Endothelial cell of umbilical vein (primary cell): ENCODE results near the gene TSPAN10. TPM values are rescaled to one million over a fixed set of nuclear protein-coding genes. Genes with fewer than 3 reads are reported as not detected.

ENCODE experiments used
- BruUV-seq: library from RNA; stranded (reverse); fragments of 400-500 nt; replicated peaks from 2 replicates; lab custom pipeline; 2021; lab: Mats Ljungman, UMichigan
- CTCF ChIA-PET: fragments of 300-600, 350-600 bp; sonication (Branson Sonifier 250); formaldehyde crosslinking; loops from one replicate; lab custom pipeline; 2021; ENCODE audit warnings: antibody characterized with exemption, inconsistent platforms; lab: Charles Lee
- POLR2A ChIA-PET: fragments of 300-600, 350-600 bp; sonication (Branson Sonifier 250); formaldehyde crosslinking; loops from one replicate; lab custom pipeline; 2021; ENCODE audit warnings: antibody characterized with exemption, inconsistent platforms; lab: Charles Lee
- DNase-seq: peaks from one replicate; pipeline ENCODE4 v3.0.0-alpha.2; 2011; ENCODE audit warnings: low read depth, low spot score
- FAIRE-seq: peaks from 2 replicates; lab custom pipeline; 2011; peaks lifted over from hg19 to GRCh38; lab: Jason Lieb, UNC
- H2AFZ ChIP-seq: 2 replicates; pipeline ENCODE4 v1.6.0; 2012; ENCODE audit warnings: low read depth, low read length, control low read depth, inconsistent platforms
- H3K27ac ChIP-seq: 2 replicates; pipeline ENCODE4 v1.5.1; 2011; ENCODE audit warnings: low read depth, mild to moderate bottlenecking, control low read depth, low read length, moderate library complexity; ENCODE audit not compliant: insufficient read depth
- H3K27me3 ChIP-seq, 2 experiments: 2 replicates each; pipeline versions ENCODE4 v1.6.0 to v1.6.1; 2011; ENCODE audit warnings: low read length in 2 of 2, mixed read lengths in 1 of 2; ENCODE audit not compliant: control insufficient read depth in 2 of 2, insufficient read depth in 2 of 2
- H3K36me3 ChIP-seq, 2 experiments: 2 replicates in 1 of 2; 3 replicates in 1 of 2; pipeline ENCODE4 v1.5.1; 2011; ENCODE audit warnings: low read length in 2 of 2, mild to moderate bottlenecking in 1 of 2, moderate library complexity in 1 of 2; ENCODE audit not compliant: control insufficient read depth in 2 of 2, insufficient read depth in 2 of 2; ENCODE audit errors: extremely low read depth in 1 of 2
- H3K4me1 ChIP-seq: 3 replicates; pipeline ENCODE4 v1.5.1; 2011; ENCODE audit warnings: mild to moderate bottlenecking, low read length; ENCODE audit not compliant: control insufficient read depth, insufficient read depth; ENCODE audit errors: extremely low read depth
- H3K4me2 ChIP-seq: 2 replicates; pipeline ENCODE4 v1.6.1; 2011; ENCODE audit warnings: low read length, control low read depth, mixed read lengths; ENCODE audit not compliant: insufficient read depth
- H3K4me3 ChIP-seq, 3 experiments: fragments of 200-600 bp in 1 of 3; sonication (generic), shearing (Covaris generic) in 1 of 3; replicated peaks in 1 of 3; 2 replicates each; pipeline ENCODE4 v1.5.1; 2011 to 2016; ENCODE audit warnings: control low read depth in 3 of 3, low read length in 3 of 3, mild to moderate bottlenecking in 2 of 3, inconsistent platforms in 1 of 3, low read depth in 1 of 3, moderate library complexity in 1 of 3; ENCODE audit not compliant: insufficient read depth in 1 of 3
- H3K79me2 ChIP-seq: 2 replicates; pipeline ENCODE4 v1.6.0; 2012; ENCODE audit warnings: low read length, inconsistent platforms; ENCODE audit not compliant: control insufficient read depth, insufficient read depth
- H3K9ac ChIP-seq: replicated peaks from 2 replicates; pipeline ENCODE3; 2011; ENCODE audit warnings: low read length, control low read depth; ENCODE audit not compliant: insufficient read depth; ENCODE audit errors: extremely low read depth
- H3K9me1 ChIP-seq: replicated peaks from 3 replicates; pipeline ENCODE4 v1.6.0; 2011; ENCODE audit warnings: mild to moderate bottlenecking, low read length; ENCODE audit not compliant: control insufficient read depth, insufficient read depth; ENCODE audit errors: extremely low read depth
- H3K9me3 ChIP-seq: replicated peaks from 2 replicates; pipeline ENCODE4 v1.5.1; 2012; ENCODE audit warnings: low read length, inconsistent platforms; ENCODE audit not compliant: control insufficient read depth, insufficient read depth
- H4K20me1 ChIP-seq: replicated peaks from 2 replicates; pipeline ENCODE3; 2011; ENCODE audit warnings: mild to moderate bottlenecking, low read length; ENCODE audit not compliant: control insufficient read depth, insufficient read depth; ENCODE audit errors: extremely low read depth
- CTCF ChIP-seq, 2 donors: IDR thresholded peaks; 1 replicate in 1 of 2; 2 replicates in 1 of 2; pipeline ENCODE4 v1.5.1; 2011; ENCODE audit warnings: low read length in 2 of 2, mild to moderate bottlenecking in 2 of 2, moderate library complexity in 2 of 2, control low read depth in 1 of 2, inconsistent platforms in 1 of 2, low read depth in 1 of 2; ENCODE audit not compliant: insufficient read depth in 1 of 2; ENCODE audit errors: extremely low read depth in 1 of 2
- EZH2 ChIP-seq: IDR thresholded peaks from 2 replicates; pipeline ENCODE4 v1.6.1; 2012; ENCODE audit warnings: borderline replicate concordance, low read depth, mild to moderate bottlenecking, moderate library complexity, low read length, inconsistent platforms; ENCODE audit not compliant: severe bottlenecking
- FOS ChIP-seq: IDR thresholded peaks from 2 replicates; pipeline ENCODE4 v1.6.1; 2011; ENCODE audit warnings: mild to moderate bottlenecking, low read length, moderate library complexity, borderline replicate concordance; ENCODE audit not compliant: insufficient read depth
- GATA2 ChIP-seq: IDR thresholded peaks from 2 replicates; pipeline ENCODE4 v1.7.0; 2011; ENCODE audit warnings: low read depth, mild to moderate bottlenecking, moderate library complexity, mixed read lengths, low read length; ENCODE audit not compliant: insufficient read length, insufficient read depth
- JUN ChIP-seq: IDR thresholded peaks from 2 replicates; pipeline ENCODE4 v1.6.1; 2011; ENCODE audit warnings: borderline replicate concordance, low read depth; ENCODE audit not compliant: insufficient read length, insufficient read depth
- MAX ChIP-seq: IDR thresholded peaks from 2 replicates; pipeline ENCODE4 v1.6.1; 2011; ENCODE audit not compliant: insufficient read depth, insufficient read length
- MYC ChIP-seq: IDR thresholded peaks from one replicate; pipeline ENCODE4 v1.6.1; 2011; ENCODE audit warnings: mild to moderate bottlenecking, low read depth, low read length
- POLR2A ChIP-seq: IDR thresholded peaks from 2 replicates; pipeline ENCODE4 v1.6.1; 2012; ENCODE audit warnings: low read depth, mild to moderate bottlenecking, control low read depth, low read length
- POLR2AphosphoS5 ChIP-seq: IDR thresholded peaks from 2 replicates; pipeline ENCODE4 v1.6.1; 2012; ENCODE audit warnings: low read depth, mild to moderate bottlenecking, control low read depth, low read length, moderate library complexity; ENCODE audit not compliant: insufficient read depth
- dilution Hi-C: fragments of 300-500 bp; cut with MboI; formaldehyde crosslinking; loops from one replicate; pipeline ENCODE4 v1.15.0; 2019; ENCODE audit warnings: low sequenced_read_pairs; ENCODE audit not compliant: extremely low pct_ligation_motif_present
- intact Hi-C: fragments of 100-400 bp; cut with micrococcal nuclease; formaldehyde crosslinking; loops from one replicate; pipeline ENCODE4 v1.10.0; 2022
- polyA plus RNA-seq, 4 experiments: library from polyadenylated mRNA; depleted of rRNA in 3 of 4; stranded (reverse) in 3 of 4; unstranded in 1 of 4; fragments of >200 nt; gene quantifications; 2 replicates each; pipeline versions ENCODE4 v1.2.1 to v1.2.3, GENCODE V29; 2011 to 2012; ENCODE audit warnings: missing spikeins in 1 of 4
- total RNA-seq: library from RNA; stranded (reverse); gene quantifications from 2 replicates; pipeline ENCODE4 v1.2.3, GENCODE V29; 2021

Gene TSPAN10
- total and polyA plus RNA-seq, 2 donors (not counting 3 experiments of a cell fraction or from before 2014, with no cell fraction given), result 0.91 to 1.1 TPM

GRCh38 chr17:81664051-81664470, 27.1 kb downstream of the TSPAN10 start:
- POLR2A ChIA-PET, result no interaction called here
- FAIRE-seq (no peak), DNase-seq (no peak)
- dilution Hi-C loops (no loop called here), intact Hi-C loops (no loop called here)
- TF ChIP-seq MYC, result no peak
- TF ChIP-seq MAX, result no peak
- no peak for TF ChIP-seq POLR2AphosphoS5
- no peak for TF ChIP-seq JUN
- no peak for TF ChIP-seq FOS
- no peak for TF ChIP-seq POLR2A
- TF ChIP-seq CTCF (IDR thresholded peaks at IDR 0.05; ENCODE audit: extremely low read depth in 1 of 2, insufficient read depth in 1 of 2, low read depth in 1 of 2, low read length in 2 of 2), result no peak
- no peak for TF ChIP-seq EZH2
- TF ChIP-seq GATA2, result no peak
- Histone ChIP-seq H4K20me1 (no peaks in the 10 kb centered on the region), H3K27me3 (no peaks in the 10 kb centered on the region), H3K27ac (no peak overlapping the region), H3K9me1 (no peaks in the 10 kb centered on the region), H3K4me1 (peaks cover 18% of the 10 kb centered on the region), H3K4me2 (no peak overlapping the region), H3K4me3 (no peak overlapping the region), H2AFZ (no peak overlapping the region), H3K79me2 (peaks cover 19% of the 10 kb centered on the region), H3K9me3 (no peaks in the 10 kb centered on the region), H3K9ac (no peak overlapping the region), H3K36me3 (peaks cover 0 to 4% of the 10 kb centered on the region in 2 experiments)
- BruUV-seq, result no TSS peak
- CTCF ChIA-PET, result no interaction called here
